K562 (cell line): Measurements from ENCODE around the gene TBC1D1. TPM values are rescaled to one million over a fixed set of nuclear protein-coding genes. Genes with fewer than 3 reads are reported as not detected.
A peak's percentile ranks its signal among the peaks of the same experiment; 100 is the strongest.

Source experiments
- ARHGAP35 ChIP-seq: fragments of 450-650 bp; IDR thresholded peaks from 2 replicates; pipeline ENCODE4 v1.6.1; 2018; ENCODE audit not compliant: partially characterized antibody
- BCOR ChIP-seq: fragments of 450-650 bp; IDR thresholded peaks from 2 replicates; pipeline ENCODE4 v1.6.1; 2016
- CBX5 ChIP-seq: IDR thresholded peaks from 2 replicates; pipeline ENCODE4 v1.6.1; 2014; ENCODE audit warnings: low read depth, borderline replicate concordance
- CBX8 ChIP-seq: fragments of 200-600 bp; sonication (generic); IDR thresholded peaks from 2 replicates; pipeline ENCODE4 v1.6.1; 2012; ENCODE audit warnings: borderline replicate concordance, mixed run types, low read depth, mild to moderate bottlenecking, moderate library complexity, mixed read lengths, low read length, control low read depth, inconsistent platforms; ENCODE audit not compliant: poor library complexity, severe bottlenecking; ENCODE audit errors: extremely low read depth
- DIDO1 ChIP-seq: fragments of 450-650 bp; IDR thresholded peaks from 2 replicates; pipeline ENCODE4 v1.6.1; 2016; ENCODE audit warnings: low read depth, missing biosample characterization, missing genetic modification characterization
- EWSR1 ChIP-seq: fragments of 450-650 bp; IDR thresholded peaks from 2 replicates; pipeline ENCODE4 v1.6.1; 2018; ENCODE audit warnings: borderline replicate concordance, mild to moderate bottlenecking, low read depth, moderate library complexity; ENCODE audit not compliant: partially characterized antibody
- IFI16 ChIP-seq: fragments of 250-450 bp; sonication (Bioruptor Pico); IDR thresholded peaks from 2 replicates; pipeline ENCODE4 v2.1.2; 2022; ENCODE audit warnings: mild to moderate bottlenecking, inconsistent platforms
- KAT7 ChIP-seq: sonication (generic); formaldehyde crosslinking; IDR thresholded peaks from 2 replicates; pipeline ENCODE4 v1.8.0; 2022; ENCODE audit warnings: missing genetic modification reagents, mild to moderate bottlenecking, borderline replicate concordance
- L3MBTL2 ChIP-seq: fragments of 450-650 bp; IDR thresholded peaks from 2 replicates; pipeline ENCODE4 v1.6.1; 2016; ENCODE audit warnings: mild to moderate bottlenecking, moderate library complexity
- MYC ChIP-seq, 2 experiments: fragments of 250-450 bp in 1 of 2; sonication (Bioruptor Pico) in 1 of 2; IDR thresholded peaks; 2 replicates each; pipeline versions ENCODE4 v1.5.1 to v1.6.1; 2012 to 2021; ENCODE audit warnings: low read depth in 2 of 2, borderline replicate concordance in 1 of 2, improper control_type of control experiment in 1 of 2, low read length in 1 of 2, mild to moderate bottlenecking in 1 of 2, moderate library complexity in 1 of 2
- MYNN ChIP-seq, 2 experiments: sonication (generic); formaldehyde crosslinking in 1 of 2; IDR thresholded peaks; 2 replicates each; pipeline versions ENCODE4 v1.5.0 to v1.6.1; 2016 to 2020; ENCODE audit warnings: antibody characterized with exemption in 1 of 2, missing genetic modification reagents in 1 of 2
- NFRKB ChIP-seq: fragments of 450-650 bp; IDR thresholded peaks from 2 replicates; pipeline ENCODE4 v1.6.1; 2016; ENCODE audit warnings: low read depth
- NRF1 ChIP-seq, 2 experiments: fragments of 450-650 bp; IDR thresholded peaks in 1 of 2; conservative IDR thresholded peaks in 1 of 2; 2 replicates each; pipeline ENCODE4 v1.6.1; 2014; ENCODE audit warnings: mild to moderate bottlenecking in 2 of 2
- PML ChIP-seq: IDR thresholded peaks from 2 replicates; pipeline ENCODE4 v1.6.1; 2012; ENCODE audit warnings: low read length, inconsistent platforms
- POLR3G ChIP-seq: IDR thresholded peaks from 2 replicates; pipeline ENCODE4 v1.6.1; 2011; ENCODE audit not compliant: insufficient read length, insufficient replicate concordance; ENCODE audit errors: extremely low read depth
- RBBP5 ChIP-seq: fragments of 200-600 bp; sonication (generic); IDR thresholded peaks from 2 replicates; pipeline ENCODE4 v1.6.1; 2012; ENCODE audit warnings: borderline replicate concordance, mild to moderate bottlenecking, low read length, control low read depth, inconsistent platforms; ENCODE audit not compliant: insufficient read depth, poor library complexity, severe bottlenecking
- RHOXF2B ChIP-seq: fragments of 250-450 bp; sonication (Bioruptor Pico); conservative IDR thresholded peaks from 2 replicates; pipeline ENCODE4 v1.5.1; 2021
- SMARCA4 ChIP-seq: fragments of 450-650 bp; IDR thresholded peaks from 2 replicates; pipeline ENCODE4 v1.6.1; 2016
- SMC3 ChIP-seq: conservative IDR thresholded peaks from 2 replicates; pipeline ENCODE4 v1.6.1; 2011; ENCODE audit warnings: low read depth, low read length, improper control_type of control experiment; ENCODE audit not compliant: insufficient read depth
- SNAPC5 ChIP-seq: fragments of 250-450 bp; sonication (Bioruptor Pico); IDR thresholded peaks from 2 replicates; pipeline ENCODE4 v1.8.0; 2021; ENCODE audit warnings: moderate library complexity, mild to moderate bottlenecking, inconsistent platforms
- SRSF1 ChIP-seq: fragments of 200-400 bp; formaldehyde crosslinking; IDR thresholded peaks from 2 replicates; pipeline ENCODE4 v1.6.1; 2017; ENCODE audit warnings: mild to moderate bottlenecking, low read depth, low read length, moderate library complexity
- TAL1 ChIP-seq: fragments of 450-650 bp; IDR thresholded peaks from 2 replicates; pipeline ENCODE4 v1.6.1; 2016; ENCODE audit warnings: mild to moderate bottlenecking
- XRCC5 ChIP-seq: fragments of 200-400 bp; formaldehyde crosslinking; IDR thresholded peaks from 2 replicates; pipeline ENCODE4 v1.6.1; 2017; ENCODE audit warnings: low read depth, mild to moderate bottlenecking, low read length
- ZC3H8 ChIP-seq: fragments of 450-650 bp; IDR thresholded peaks from 2 replicates; pipeline ENCODE4 v1.6.1; 2017
- ZKSCAN8 ChIP-seq: fragments of 200-800 bp; sonication (Bioruptor generic); IDR thresholded peaks from 2 replicates; pipeline ENCODE4 v1.6.1; 2016; ENCODE audit warnings: missing genetic modification characterization, missing compliant biosample characterization
- ZNF12 ChIP-seq: sonication (generic); formaldehyde crosslinking; IDR thresholded peaks from 2 replicates; pipeline ENCODE4 v1.4.0; 2020; ENCODE audit warnings: mild to moderate bottlenecking, missing genetic modification reagents
- ZNF263 ChIP-seq: sonication (generic); formaldehyde crosslinking; IDR thresholded peaks from 2 replicates; pipeline ENCODE4 v1.8.0; 2022; ENCODE audit warnings: mild to moderate bottlenecking, missing genetic modification reagents, borderline replicate concordance
- ZNF830 ChIP-seq: fragments of 250-450 bp; sonication (Bioruptor Pico); IDR thresholded peaks from 2 replicates; pipeline ENCODE4 v1.5.0; 2021; ENCODE audit warnings: mild to moderate bottlenecking
- ZSCAN29 ChIP-seq: fragments of 450-650 bp; IDR thresholded peaks from 2 replicates; pipeline ENCODE4 v1.6.1; 2017
- polyA plus RNA-seq, 8 experiments: library from polyadenylated mRNA; depleted of rRNA in 4 of 8; stranded (reverse) in 5 of 8; unstranded in 3 of 8; fragments of >200 nt; fragmentation: Nextera tagmentation in 2 of 8; fragmentation: Illumina TruSeq in 1 of 8; extraction: Ambion mirVana in 2 of 8; extraction: Trizol in 1 of 8; gene quantifications; 2 replicates each; pipeline versions ENCODE4 v1.2.1 to v1.2.3, GENCODE V29; 2011 to 2014; ENCODE audit warnings: inconsistent platforms in 1 of 8, missing spikeins in 1 of 8
- total RNA-seq, 7 experiments: library from RNA; depleted of rRNA in 6 of 7; stranded (reverse); fragments of >200 nt in 6 of 7; fragmentation: Illumina TruSeq in 2 of 7; extraction: Trizol in 2 of 7; gene quantifications; 2 replicates each; pipeline versions ENCODE4 v1.2.1 to v1.2.3, GENCODE V29; 2011 to 2021; ENCODE audit warnings: low replicate concordance in 1 of 7
- TF ChIP-seq, protein P1 (sequence below): conservative IDR thresholded peaks from 2 replicates; pipeline ENCODE4 v1.6.1; 2011; ENCODE audit warnings: low read depth, mild to moderate bottlenecking, low read length; ENCODE audit not compliant: control insufficient read depth

Gene TBC1D1
- total and polyA plus RNA-seq, 9 of the 15 experiments (the other 6 are each of a cell fraction or from before 2014, with no cell fraction given) = 0.59 to 14.2 (median 8.8) TPM

GRCh38 chr4:38069271-38069760 lies 178.4 kb downstream of the TBC1D1 start (continued):
- TF ChIP-seq RBBP5 (no peak), ZNF263 (CRISPR knock-in tag) (no peak), ZNF830 (CRISPR knock-in tag) (no peak), PML (no peak), ZKSCAN8 (no peak), SRSF1 (no peak), ZC3H8 (no peak), NFRKB (no peak), IFI16 (CRISPR knock-in tag) (no peak), EWSR1 (no peak), XRCC5 (no peak), SMC3 (0 out of 2 replicates have a peak, but pooled peaks have one; percentile 39), ZNF12 (CRISPR knock-in tag) (no peak), TAL1 (no peak), KAT7 (CRISPR knock-in tag) (no peak), DIDO1 (tag) (no peak), CBX5 (no peak), RHOXF2B (CRISPR knock-in tag) (no peak), SNAPC5 (no peak), POLR3G (no peak), SMARCA4 (no peak), NRF1 (conservative IDR thresholded peaks at IDR 0.05 in 1 of 2, IDR thresholded peaks at IDR 0.05 in 1 of 2) (no peak), ARHGAP35 (no peak), ZSCAN29 (no peak), MYC (IDR thresholded peaks at IDR 0.05; ENCODE audit: low read depth, low read length) (peak; percentile 65; the same call in 1 of the 2 replicates), MYC (CRISPR knock-in tag; IDR thresholded peaks at IDR 0.05; ENCODE audit: borderline replicate concordance, low read depth) (no peak), MYNN (IDR thresholded peaks at IDR 0.05) (no peak), MYNN (CRISPR knock-in tag; IDR thresholded peaks at IDR 0.05) (no peak), CBX8 (no peak), L3MBTL2 (peak; percentile 21; the same call in 1 of the 2 replicates), BCOR (no peak)
- TF ChIP-seq, protein P1, sequence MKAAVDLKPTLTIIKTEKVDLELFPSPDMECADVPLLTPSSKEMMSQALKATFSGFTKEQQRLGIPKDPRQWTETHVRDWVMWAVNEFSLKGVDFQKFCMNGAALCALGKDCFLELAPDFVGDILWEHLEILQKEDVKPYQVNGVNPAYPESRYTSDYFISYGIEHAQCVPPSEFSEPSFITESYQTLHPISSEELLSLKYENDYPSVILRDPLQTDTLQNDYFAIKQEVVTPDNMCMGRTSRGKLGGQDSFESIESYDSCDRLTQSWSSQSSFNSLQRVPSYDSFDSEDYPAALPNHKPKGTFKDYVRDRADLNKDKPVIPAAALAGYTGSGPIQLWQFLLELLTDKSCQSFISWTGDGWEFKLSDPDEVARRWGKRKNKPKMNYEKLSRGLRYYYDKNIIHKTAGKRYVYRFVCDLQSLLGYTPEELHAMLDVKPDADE = no peak
